Activated CD4-positive, alpha-beta T cell treated with anti-CD3 and anti-CD28 coated beads, Interleukin-2, amount 50 U/mL, for 4 hours (primary cell): ENCODE measurements around the gene ACTL10.
"Not testable (repeated sequence)": the region's sequence is repeated elsewhere in the genome, so short reads cannot be mapped to it uniquely, and the experiment has no call there.

Experiments
- DNase-seq, 2 experiments: peaks; one replicate each; pipeline ENCODE4 v3.0.0-alpha.2; 2020

The ACTL10 gene

GRCh38 chr20:33666293-33667244 is at the start of gene ACTL10:
ACTL10 (plus strand) TSS chr20:33666943; CDS start chr20:33667498, 555 bp downstream.
- DNase-seq: peak; percentile 66 to 69

GRCh38 chr20:33621717-33622400 is 44.9 kb upstream of the ACTL10 start:
- no peak for DNase-seq

GRCh38 chr20:33622705-33623365 is 43.9 kb upstream of the ACTL10 start:
- no peak for DNase-seq

- DNase-seq: no peak
Measured at GRCh38 chr20:33624399-33624798, 42.3 kb upstream of the ACTL10 start.

GRCh38 chr20:33626190-33626589 is 40.6 kb upstream of the ACTL10 start:
- DNase-seq: no peak

GRCh38 chr20:33627577-33628216 is 39.0 kb upstream of the ACTL10 start:
- DNase-seq: no peak

- DNase-seq: no peak
Measured at GRCh38 chr20:33629533-33629932, 37.2 kb upstream of the ACTL10 start.

GRCh38 chr20:33629979-33630378 is 36.8 kb upstream of the ACTL10 start:
- no peak for DNase-seq

GRCh38 chr20:33630507-33630906 is 36.2 kb upstream of the ACTL10 start:
- no peak for DNase-seq

- not testable (repeated sequence) for DNase-seq
Measured at GRCh38 chr20:33631910-33632309, 34.8 kb upstream of the ACTL10 start.

GRCh38 chr20:33635341-33635740 is 31.4 kb upstream of the ACTL10 start:
- no peak for DNase-seq

- no peak for DNase-seq
Measured at GRCh38 chr20:33636776-33637175, 30.0 kb upstream of the ACTL10 start.

GRCh38 chr20:33640287-33640686 is 26.5 kb upstream of the ACTL10 start:
- no peak for DNase-seq

- DNase-seq: no peak
Measured at GRCh38 chr20:33644313-33645071, 22.3 kb upstream of the ACTL10 start.

GRCh38 chr20:33645072-33645358 is 21.7 kb upstream of the ACTL10 start:
- DNase-seq: no peak

- no peak for DNase-seq
Measured at GRCh38 chr20:33645396-33645795, 21.3 kb upstream of the ACTL10 start.

GRCh38 chr20:33646191-33646590 is 20.6 kb upstream of the ACTL10 start:
- no peak for DNase-seq

- DNase-seq: not testable (repeated sequence)
Measured at GRCh38 chr20:33646959-33647602, 19.7 kb upstream of the ACTL10 start.

GRCh38 chr20:33647603-33648395 is 18.9 kb upstream of the ACTL10 start:
- DNase-seq: no peak

GRCh38 chr20:33648396-33649004 is 18.2 kb upstream of the ACTL10 start:
- no peak for DNase-seq
